ENCODE measurements around the gene FOXG1. TPM values are rescaled to one million over a fixed set of nuclear protein-coding genes. Genes with fewer than 3 reads are reported as not detected.

Gene FOXG1
- total RNA-seq, 1 experiment from 2014 or later = not detected

DNA sequence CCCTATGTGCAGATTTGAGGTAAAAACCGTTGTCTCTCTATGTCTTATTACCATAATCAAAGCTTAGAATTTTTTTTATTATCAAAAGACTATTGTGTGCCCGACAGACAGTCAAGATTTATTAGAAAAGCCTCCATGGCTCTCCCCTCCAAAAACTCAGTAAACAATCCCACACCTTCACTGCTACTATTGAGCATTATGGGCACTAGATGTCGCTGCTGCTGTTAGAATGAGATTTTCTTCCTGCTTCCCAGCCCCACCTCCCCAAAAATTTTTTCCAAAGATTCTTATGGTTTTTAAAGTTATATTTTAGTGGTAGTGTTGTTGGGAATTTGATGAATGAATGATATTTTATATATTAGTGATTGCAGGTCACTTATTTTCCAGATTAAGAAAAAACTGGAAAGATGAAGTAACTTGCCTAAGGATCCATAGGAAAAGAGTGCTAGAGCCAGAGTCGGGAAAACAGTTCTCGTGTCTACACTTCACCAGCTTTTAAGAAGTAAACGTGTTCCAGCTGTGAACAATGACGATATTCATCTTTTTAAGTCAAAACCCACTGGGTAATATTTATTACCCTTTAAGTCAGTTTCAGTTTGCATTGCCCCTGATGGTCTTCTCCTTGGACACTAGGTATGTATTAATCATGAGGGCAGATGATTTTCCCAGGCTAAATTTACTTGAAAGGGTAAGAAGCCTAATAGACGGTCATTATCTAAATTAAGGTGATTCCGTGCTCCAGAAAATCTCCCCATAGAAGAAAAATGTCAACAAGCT, 12.2 kb upstream of the FOXG1 start:
- Histone ChIP-seq H3K79me2 (ENCODE audit: low read length) (no peaks in the 10 kb centered on the region), H3K4me2 (ENCODE audit: low read length) (no peak overlapping the region), H3K4me1 (ENCODE audit: insufficient read depth, low read length) (peaks cover 4% of the 10 kb centered on the region; the same call in 1 of the 2 replicates), H3K9ac (ENCODE audit: low read length) (no peak overlapping the region), H3K27me3 (ENCODE audit: low read length) (peaks cover 51% of the 10 kb centered on the region), H3K9me3 (ENCODE audit: low read length) (no peaks in the 10 kb centered on the region), H2AFZ (ENCODE audit: low read length) (no peak overlapping the region), H3K9me2 (replicated peaks; ENCODE audit: low read length) (no peaks in the 10 kb centered on the region), H3K36me3 (ENCODE audit: low read depth, low read length) (no peaks in the 10 kb centered on the region), H4K20me1 (ENCODE audit: low read length) (0 out of 2 replicates have a peak, but pooled peaks cover 7% of the 10 kb centered on the region), H3K4me3 (ENCODE audit: low read length) (no peak overlapping the region), H3F3A (ENCODE audit: low read length, unreplicated experiment) (no peaks in the 10 kb centered on the region), H3K27ac (ENCODE audit: low read length) (no peak overlapping the region)
- ChIA-PET POLR2A (ENCODE audit: unreplicated experiment) (no interaction called here), CTCF (no interaction called here)
- ATAC-seq = peak; percentile 68
- intact Hi-C loops (cut with micrococcal nuclease) = loop anchor here (1.0 to 5.0 kb wide), 3 partner anchors 117 to 1251 kb away; no protein-coding TSS in a partner anchor
- TF ChIP-seq EZH2phosphoT487 (IDR thresholded peaks at IDR 0.05; ENCODE audit: borderline replicate concordance, low read length) (no peak), EZH2 (IDR thresholded peaks at IDR 0.05; ENCODE audit: low read length, unreplicated experiment) (no peak), CTCF (conservative IDR thresholded peaks at IDR 0.05; ENCODE audit: low read depth, low read length) (peak; percentile 94)
- no TSS peak for BruUV-seq (replicated peaks)
- peak; percentile 78 for DNase-seq

DNA sequence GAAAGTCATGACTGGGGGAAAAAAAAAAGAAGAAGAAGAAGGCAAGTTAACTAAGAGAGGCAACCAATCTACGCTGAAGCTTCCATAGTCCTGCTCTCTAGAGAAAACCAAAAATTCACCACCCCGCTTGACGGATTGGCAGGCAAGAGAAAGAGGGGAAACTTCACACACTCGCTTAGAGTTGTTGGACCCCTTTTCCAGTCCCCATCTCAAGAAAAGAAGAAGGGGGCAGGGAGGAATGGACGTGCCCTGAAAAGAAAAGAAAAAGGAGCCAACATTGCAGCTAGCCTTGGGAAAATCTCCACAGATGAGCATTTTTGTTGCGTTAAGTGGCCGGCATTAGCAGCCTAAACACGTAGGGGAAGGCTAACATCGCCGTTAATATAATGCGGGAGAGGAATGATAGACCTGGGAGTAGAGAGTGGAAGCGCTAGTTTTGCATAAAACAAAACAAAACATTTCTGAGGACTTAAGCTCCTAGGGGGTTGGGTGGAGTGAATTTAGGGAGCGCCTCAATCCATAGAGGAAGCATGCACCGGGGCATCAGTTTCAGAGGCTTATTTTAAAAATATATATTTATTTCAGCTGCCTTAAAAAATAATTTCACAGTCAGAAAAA, 11.3 kb upstream of the FOXG1 start:
- peaks cover 60% of the 10 kb centered on the region for H3K27me3 ChIP-seq (ENCODE audit: low read length)
- no peak overlapping the region for H3K4me2 ChIP-seq (ENCODE audit: low read length)
- no peak for TF ChIP-seq EZH2 (IDR thresholded peaks at IDR 0.05; ENCODE audit: low read length, unreplicated experiment)
- no peak for TF ChIP-seq CTCF (conservative IDR thresholded peaks at IDR 0.05; ENCODE audit: low read depth, low read length)
- 0 out of 2 replicates have a peak, but pooled peaks have one; percentile 3 for TF ChIP-seq EZH2phosphoT487 (IDR thresholded peaks at IDR 0.05; ENCODE audit: borderline replicate concordance, low read length)
- no TSS peak for BruUV-seq (replicated peaks)
- H3F3A ChIP-seq (ENCODE audit: low read length, unreplicated experiment) = no peaks in the 10 kb centered on the region
- CTCF ChIA-PET = interaction anchor here (0.6 to 0.7 kb wide), 2 partner anchors 9 to 1449 kb away, joined by 3 to 4 read pairs; no protein-coding TSS in a partner anchor
- no peak overlapping the region for H3K4me3 ChIP-seq (ENCODE audit: low read length)
- no peaks in the 10 kb centered on the region for H3K36me3 ChIP-seq (ENCODE audit: low read depth, low read length)
- H3K4me1 ChIP-seq (ENCODE audit: insufficient read depth, low read length) = peaks cover 4% of the 10 kb centered on the region; the same call in 1 of the 2 replicates
- ATAC-seq (no peak), DNase-seq (no peak)
- intact Hi-C loops (cut with micrococcal nuclease) = loop anchor here (5.0 kb wide), 2 partner anchors 262 to 762 kb away; no protein-coding TSS in a partner anchor
- POLR2A ChIA-PET (ENCODE audit: unreplicated experiment) = no interaction called here
- no peak overlapping the region for H3K27ac ChIP-seq (ENCODE audit: low read length)
- no peak overlapping the region for H2AFZ ChIP-seq (ENCODE audit: low read length)
- no peaks in the 10 kb centered on the region for H3K9me2 ChIP-seq (replicated peaks; ENCODE audit: low read length)
- 0 out of 2 replicates have a peak, but pooled peaks cover 7% of the 10 kb centered on the region for H4K20me1 ChIP-seq (ENCODE audit: low read length)
- no peak overlapping the region for H3K9ac ChIP-seq (ENCODE audit: low read length)
- no peaks in the 10 kb centered on the region for H3K79me2 ChIP-seq (ENCODE audit: low read length)
- H3K9me3 ChIP-seq (ENCODE audit: low read length) = no peaks in the 10 kb centered on the region

Data from PC-3 (cell line).